ENCODE measurements around the gene TPCN1.

Gene TPCN1

DNA sequence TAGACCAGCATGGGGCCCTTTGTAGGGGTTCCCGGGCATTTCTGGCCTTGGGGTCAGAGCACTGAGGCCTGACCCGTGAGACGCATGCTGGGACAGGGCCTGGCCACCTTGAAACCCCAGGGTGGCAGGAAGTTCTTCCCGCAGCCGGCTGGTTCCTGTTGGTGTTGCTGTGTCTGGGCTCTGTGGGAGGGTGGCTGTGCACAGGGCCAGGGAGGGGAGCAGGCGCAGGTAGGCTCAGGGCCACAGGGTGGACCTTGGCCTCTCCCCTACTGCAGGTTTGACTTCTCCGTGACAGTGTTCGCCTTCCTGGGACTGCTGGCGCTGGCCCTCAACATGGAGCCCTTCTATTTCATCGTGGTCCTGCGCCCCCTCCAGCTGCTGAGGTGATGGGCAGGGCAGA is 65.4 kb downstream of the TPCN1 start:
- H3K27me3 ChIP-seq (ENCODE audit: insufficient read depth, low read depth, severe bottlenecking), result no peaks in the 10 kb centered on the region
- H3K4me3 ChIP-seq (ENCODE audit: low read depth, low read length), result no peak overlapping the region
- H3K27ac ChIP-seq, result no peak overlapping the region
- no peak for DNase-seq
- H3K9me3 ChIP-seq (ENCODE audit: severe bottlenecking), result no peaks in the 10 kb centered on the region
- no peaks in the 10 kb centered on the region; the same call in 1 of the 2 replicates for H3K36me3 ChIP-seq
- TF ChIP-seq, protein P1, sequence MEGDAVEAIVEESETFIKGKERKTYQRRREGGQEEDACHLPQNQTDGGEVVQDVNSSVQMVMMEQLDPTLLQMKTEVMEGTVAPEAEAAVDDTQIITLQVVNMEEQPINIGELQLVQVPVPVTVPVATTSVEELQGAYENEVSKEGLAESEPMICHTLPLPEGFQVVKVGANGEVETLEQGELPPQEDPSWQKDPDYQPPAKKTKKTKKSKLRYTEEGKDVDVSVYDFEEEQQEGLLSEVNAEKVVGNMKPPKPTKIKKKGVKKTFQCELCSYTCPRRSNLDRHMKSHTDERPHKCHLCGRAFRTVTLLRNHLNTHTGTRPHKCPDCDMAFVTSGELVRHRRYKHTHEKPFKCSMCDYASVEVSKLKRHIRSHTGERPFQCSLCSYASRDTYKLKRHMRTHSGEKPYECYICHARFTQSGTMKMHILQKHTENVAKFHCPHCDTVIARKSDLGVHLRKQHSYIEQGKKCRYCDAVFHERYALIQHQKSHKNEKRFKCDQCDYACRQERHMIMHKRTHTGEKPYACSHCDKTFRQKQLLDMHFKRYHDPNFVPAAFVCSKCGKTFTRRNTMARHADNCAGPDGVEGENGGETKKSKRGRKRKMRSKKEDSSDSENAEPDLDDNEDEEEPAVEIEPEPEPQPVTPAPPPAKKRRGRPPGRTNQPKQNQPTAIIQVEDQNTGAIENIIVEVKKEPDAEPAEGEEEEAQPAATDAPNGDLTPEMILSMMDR (IDR thresholded peaks at IDR 0.05; ENCODE audit: low read depth, low read length), result no peak

- Histone ChIP-seq H3K27me3 (ENCODE audit: insufficient read depth, low read depth, severe bottlenecking) (no peaks in the 10 kb centered on the region), H3K36me3 (no peaks in the 10 kb centered on the region; the same call in 1 of the 2 replicates), H3K9me3 (ENCODE audit: severe bottlenecking) (no peaks in the 10 kb centered on the region), H3K27ac (no peak overlapping the region), H3K4me3 (ENCODE audit: low read depth, low read length) (no peak overlapping the region)
- no peak for DNase-seq
- TF ChIP-seq, protein P1 (IDR thresholded peaks at IDR 0.05; ENCODE audit: low read depth, low read length), result no peak
Observed at GRCh38 chr12:113287146-113287898, 66.1 kb downstream of the TPCN1 start.

DNA sequence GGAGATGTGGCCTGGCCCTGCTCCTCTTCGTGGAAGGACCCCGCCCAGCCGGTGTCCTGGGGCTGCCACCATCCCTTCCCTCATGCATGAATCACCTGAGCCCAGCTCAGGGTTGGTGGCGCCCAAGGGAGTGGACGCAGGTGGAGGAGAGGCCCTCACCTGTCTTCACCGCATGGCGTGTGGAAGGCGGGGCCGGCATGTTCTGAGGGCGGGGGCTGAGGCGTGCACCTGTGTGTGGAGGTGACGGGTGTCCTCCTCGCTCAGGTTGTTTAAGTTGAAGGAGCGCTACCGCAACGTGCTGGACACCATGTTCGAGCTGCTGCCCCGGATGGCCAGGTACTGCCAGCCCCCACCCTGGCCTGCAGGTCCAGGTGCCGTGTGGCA is 66.6 kb downstream of the TPCN1 start:
- no peak overlapping the region for H3K4me3 ChIP-seq (ENCODE audit: low read depth, low read length)
- H3K9me3 ChIP-seq (ENCODE audit: severe bottlenecking), result no peaks in the 10 kb centered on the region
- no peaks in the 10 kb centered on the region for H3K27me3 ChIP-seq (ENCODE audit: insufficient read depth, low read depth, severe bottlenecking)
- DNase-seq, result no peak
- no peak overlapping the region for H3K27ac ChIP-seq
- TF ChIP-seq, protein P1 (IDR thresholded peaks at IDR 0.05; ENCODE audit: low read depth, low read length), result no peak
- H3K36me3 ChIP-seq, result no peaks in the 10 kb centered on the region; the same call in 1 of the 2 replicates

DNA sequence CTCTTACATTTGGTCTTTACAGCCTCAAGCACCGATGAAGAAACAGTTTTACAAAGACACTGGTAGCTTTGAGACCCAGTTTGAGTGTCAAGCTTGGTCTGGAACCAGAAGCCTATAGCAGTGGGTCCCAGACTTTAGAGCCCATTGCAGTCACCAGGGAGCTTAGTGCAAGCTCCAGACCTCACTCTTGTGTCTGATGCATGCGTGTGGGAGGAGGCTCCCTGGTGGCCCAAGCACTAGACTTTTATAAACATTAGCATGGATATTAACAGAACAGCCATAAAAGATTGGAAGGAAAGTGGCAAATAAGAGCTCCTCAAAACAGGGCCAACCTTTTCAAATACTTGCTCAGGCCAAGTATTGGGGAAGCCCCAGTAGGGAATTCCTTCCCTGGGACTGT is 68.1 kb downstream of the TPCN1 start:
- Histone ChIP-seq H3K27ac (no peak overlapping the region), H3K27me3 (ENCODE audit: insufficient read depth, low read depth, severe bottlenecking) (no peaks in the 10 kb centered on the region), H3K9me3 (ENCODE audit: severe bottlenecking) (no peaks in the 10 kb centered on the region), H3K36me3 (no peaks in the 10 kb centered on the region; the same call in 1 of the 2 replicates), H3K4me3 (ENCODE audit: low read depth, low read length) (no peak overlapping the region)
- TF ChIP-seq, protein P1 (IDR thresholded peaks at IDR 0.05; ENCODE audit: low read depth, low read length), result no peak
- no peak for DNase-seq

- DNase-seq, result no peak
- no peaks in the 10 kb centered on the region for H3K36me3 ChIP-seq
Observed at GRCh38 chr12:113290506-113290905, 69.2 kb downstream of the TPCN1 start.

More at GRCh38 chr12:113290506-113290905, 69.2 kb downstream of the TPCN1 start:
- H3K4me3 ChIP-seq (ENCODE audit: low read depth, low read length), result no peak overlapping the region
- no peaks in the 10 kb centered on the region for H3K27me3 ChIP-seq (ENCODE audit: insufficient read depth, low read depth, severe bottlenecking)
- TF ChIP-seq, protein P1 (IDR thresholded peaks at IDR 0.05; ENCODE audit: low read depth, low read length), result no peak
- H3K27ac ChIP-seq, result no peak overlapping the region
- no peaks in the 10 kb centered on the region for H3K9me3 ChIP-seq (ENCODE audit: severe bottlenecking)

All from WERI-Rb-1 (cell line).